Activated CD4-positive, alpha-beta T cell treated with anti-CD3 and anti-CD28 coated beads, Interleukin-2, amount 50 U/mL, for 24 hours (primary cell): ENCODE results near the gene CAMK2A.

Experiments used
- DNase-seq, 2 donors: peaks; one replicate each; pipeline ENCODE4 v3.0.0-alpha.2; 2020; ENCODE audit warnings: low read depth in 1 of 2, low spot score in 1 of 2

Gene CAMK2A

GRCh38 chr5:150279330-150280020 is 10.1 kb downstream of the CAMK2A start:
- no peak for DNase-seq

GRCh38 chr5:150278916-150279315 is 10.7 kb downstream of the CAMK2A start:
- no peak for DNase-seq

GRCh38 chr5:150278046-150278730 is 11.4 kb downstream of the CAMK2A start:
- no peak for DNase-seq

GRCh38 chr5:150277043-150277442 is 12.5 kb downstream of the CAMK2A start:
- no peak for DNase-seq

GRCh38 chr5:150274811-150275210 is 14.8 kb downstream of the CAMK2A start:
- DNase-seq, result no peak

- DNase-seq, result no peak
Observed at GRCh38 chr5:150272531-150272930, 17.0 kb downstream of the CAMK2A start.

- no peak for DNase-seq
Observed at GRCh38 chr5:150271923-150272322, 17.6 kb downstream of the CAMK2A start.

- DNase-seq, result no peak
Observed at GRCh38 chr5:150271296-150271692, 18.3 kb downstream of the CAMK2A start.

GRCh38 chr5:150270541-150271295 is 18.9 kb downstream of the CAMK2A start:
- DNase-seq, result no peak

- no peak for DNase-seq
Observed at GRCh38 chr5:150266871-150267291, 22.7 kb downstream of the CAMK2A start.

- no peak for DNase-seq
Observed at GRCh38 chr5:150265870-150266383, 23.6 kb downstream of the CAMK2A start.

- no peak for DNase-seq
Observed at GRCh38 chr5:150264667-150265603, 24.6 kb downstream of the CAMK2A start.

- no peak for DNase-seq
Observed at GRCh38 chr5:150263801-150264621, 25.6 kb downstream of the CAMK2A start.

- no peak for DNase-seq
Observed at GRCh38 chr5:150263375-150263775, 26.2 kb downstream of the CAMK2A start.

- DNase-seq, result no peak
Observed at GRCh38 chr5:150262502-150262901, 27.1 kb downstream of the CAMK2A start.

GRCh38 chr5:150261231-150261630 is 28.3 kb downstream of the CAMK2A start:
- no peak for DNase-seq

GRCh38 chr5:150258130-150258529 is 31.4 kb downstream of the CAMK2A start:
- DNase-seq, result no peak

GRCh38 chr5:150257424-150257823 is 32.1 kb downstream of the CAMK2A start:
- no peak for DNase-seq

GRCh38 chr5:150256410-150257064 is 33.0 kb downstream of the CAMK2A start:
- DNase-seq, result no peak
